H1 (cell line): ENCODE results near the gene DLK1. TPM values are rescaled to one million over a fixed set of nuclear protein-coding genes. Genes with fewer than 3 reads are reported as not detected.
A peak's percentile ranks its signal among the peaks of the same experiment; 100 is the strongest.

Experiments used
- CTCF ChIA-PET: fragments of 300-600 bp; sonication (Branson Sonifier 250); formaldehyde crosslinking; loops from one replicate; lab custom pipeline; 2021; ENCODE audit not compliant: partially characterized antibody; lab: Charles Lee
- POLR2A ChIA-PET: fragments of 300-600 bp; sonication (Branson Sonifier 250); formaldehyde crosslinking; loops from one replicate; lab custom pipeline; 2021; ENCODE audit warnings: inconsistent platforms; ENCODE audit not compliant: partially characterized antibody; lab: Charles Lee
- DNase-seq, 2 experiments: peaks; one replicate each; pipeline versions ENCODE4 v3.0.0 to v3.0.0-alpha.2; 2010 to 2022; ENCODE audit warnings: low spot score in 2 of 2, low read depth in 1 of 2, mixed read lengths in 1 of 2
- FAIRE-seq: peaks from 2 replicates; lab custom pipeline; 2011; peaks lifted over from hg19 to GRCh38; lab: Jason Lieb, UNC
- H2AFZ ChIP-seq: 2 replicates; pipeline ENCODE4 v1.8.1; 2012; ENCODE audit warnings: low read length, inconsistent platforms
- H2AK5ac ChIP-seq: 2 replicates; pipeline ENCODE4 v1.6.1; 2013; ENCODE audit warnings: low read depth, low read length
- H2BK120ac ChIP-seq: replicated peaks from 2 replicates; pipeline ENCODE3; 2013; ENCODE audit warnings: low read depth, low read length, inconsistent platforms
- H2BK12ac ChIP-seq: 2 replicates; pipeline ENCODE4 v1.6.1; 2013; ENCODE audit warnings: low read depth, low read length
- H2BK15ac ChIP-seq: 2 replicates; pipeline ENCODE4 v1.6.1; 2013; ENCODE audit warnings: low read length
- H2BK20ac ChIP-seq: 2 replicates; pipeline ENCODE4 v1.6.1; 2013; ENCODE audit warnings: low read length
- H2BK5ac ChIP-seq: 2 replicates; pipeline ENCODE4 v1.6.1; 2013; ENCODE audit warnings: low read depth, low read length
- H3K14ac ChIP-seq: 2 replicates; pipeline ENCODE4 v1.6.1; 2013; ENCODE audit warnings: inconsistent platforms; ENCODE audit not compliant: insufficient read length
- H3K18ac ChIP-seq: 2 replicates; pipeline ENCODE4 v1.6.1; 2013; ENCODE audit warnings: low read length; ENCODE audit errors: extremely low read depth
- H3K23ac ChIP-seq: 2 replicates; pipeline ENCODE4 v1.6.1; 2013; ENCODE audit warnings: inconsistent platforms; ENCODE audit not compliant: insufficient read length
- H3K23me2 ChIP-seq: 2 replicates; pipeline ENCODE4 v1.6.1; 2013; ENCODE audit warnings: low read depth, low read length
- H3K27ac ChIP-seq: 2 replicates; pipeline ENCODE4 v1.6.1; 2011; ENCODE audit warnings: low read depth, low read length, inconsistent platforms
- H3K27me3 ChIP-seq, 4 experiments: replicated peaks in 1 of 4; 1 replicate in 1 of 4; 2 replicates in 3 of 4; pipeline versions ENCODE4 v1.6.1 to v1.8.1; 2011 to 2013; ENCODE audit warnings: low read length in 3 of 4, mild to moderate bottlenecking in 3 of 4, inconsistent platforms in 2 of 4, mixed read lengths in 2 of 4, moderate library complexity in 1 of 4; ENCODE audit not compliant: control insufficient read depth in 3 of 4, insufficient read depth in 3 of 4; ENCODE audit errors: extremely low read depth in 1 of 4
- H3K36me3 ChIP-seq, 4 experiments: 2 replicates each; pipeline versions ENCODE4 v1.6.1 to v1.8.1; 2011 to 2013; ENCODE audit warnings: mild to moderate bottlenecking in 4 of 4, low read length in 3 of 4, moderate library complexity in 2 of 4, control low read depth in 1 of 4, inconsistent platforms in 1 of 4; ENCODE audit not compliant: insufficient read depth in 4 of 4, control insufficient read depth in 2 of 4
- H3K4ac ChIP-seq: replicated peaks from 2 replicates; pipeline ENCODE3; 2013; ENCODE audit warnings: low read length, low read depth, mixed read lengths, inconsistent platforms; ENCODE audit not compliant: insufficient read length
- H3K4me1 ChIP-seq, 4 experiments: replicated peaks in 1 of 4; 1 replicate in 1 of 4; 2 replicates in 3 of 4; pipeline versions ENCODE4 v1.6.1 to v1.8.1; 2011 to 2013; ENCODE audit warnings: low read length in 3 of 4, inconsistent platforms in 2 of 4, mixed read lengths in 1 of 4; ENCODE audit not compliant: insufficient read depth in 4 of 4, control insufficient read depth in 3 of 4
- H3K4me2 ChIP-seq, 2 experiments: 2 replicates each; pipeline versions ENCODE4 v1.6.1 to v1.8.1; 2011 to 2013; ENCODE audit warnings: low read depth in 2 of 2, low read length in 2 of 2, control low read depth in 1 of 2, inconsistent platforms in 1 of 2, mild to moderate bottlenecking in 1 of 2; ENCODE audit not compliant: insufficient read depth in 1 of 2
- H3K4me3 ChIP-seq, 4 experiments: fragments of 200-600, 300-600 bp in 1 of 4; sonication (generic), shearing (Covaris generic), sonication (Bioruptor Twin) in 1 of 4; 2 replicates each; pipeline versions ENCODE4 v1.5.1 to v1.8.1; 2011 to 2016; ENCODE audit warnings: low read length in 4 of 4, low read depth in 3 of 4, control low read depth in 2 of 4, inconsistent platforms in 2 of 4, mild to moderate bottlenecking in 2 of 4, mixed read lengths in 1 of 4, moderate library complexity in 1 of 4; ENCODE audit not compliant: insufficient read depth in 2 of 4; ENCODE audit errors: extremely low read depth in 1 of 4
- H3K56ac ChIP-seq: replicated peaks from 2 replicates; pipeline ENCODE3; 2013; ENCODE audit warnings: low read depth, mild to moderate bottlenecking, mixed read lengths, low read length, inconsistent platforms; ENCODE audit not compliant: insufficient read length
- H3K79me1 ChIP-seq: 2 replicates; pipeline ENCODE4 v1.6.1; 2013; ENCODE audit warnings: low read depth, low read length, control low read depth
- H3K79me2 ChIP-seq, 2 experiments: 2 replicates each; pipeline versions ENCODE4 v1.6.1 to v1.8.1; 2012 to 2013; ENCODE audit warnings: low read length in 2 of 2, mild to moderate bottlenecking in 2 of 2, inconsistent platforms in 1 of 2; ENCODE audit not compliant: insufficient read depth in 2 of 2, control insufficient read depth in 1 of 2
- H3K9ac ChIP-seq, 4 experiments: replicated peaks in 1 of 4; 1 replicate in 1 of 4; 2 replicates in 3 of 4; pipeline versions ENCODE4 v1.6.1 to v1.8.1; 2011 to 2013; ENCODE audit warnings: low read depth in 3 of 4, low read length in 3 of 4, control low read depth in 2 of 4, mild to moderate bottlenecking in 2 of 4, moderate library complexity in 2 of 4, inconsistent platforms in 1 of 4; ENCODE audit errors: extremely low read depth in 1 of 4
- H3K9me3 ChIP-seq, 2 experiments: 2 replicates each; pipeline versions ENCODE4 v1.6.1 to v1.8.1; 2012 to 2013; ENCODE audit warnings: mild to moderate bottlenecking in 2 of 2, moderate library complexity in 2 of 2, control low read depth in 1 of 2, inconsistent platforms in 1 of 2, low read depth in 1 of 2, low read length in 1 of 2, mixed read lengths in 1 of 2; ENCODE audit not compliant: insufficient read depth in 2 of 2
- H4K20me1 ChIP-seq, 2 experiments: replicated peaks in 1 of 2; 2 replicates each; pipeline versions ENCODE3 to v1.8.1; 2011 to 2013; ENCODE audit warnings: inconsistent platforms in 2 of 2, low read length in 2 of 2, mild to moderate bottlenecking in 1 of 2; ENCODE audit not compliant: insufficient read depth in 2 of 2, control insufficient read depth in 1 of 2
- H4K5ac ChIP-seq: 2 replicates; pipeline ENCODE4 v1.6.1; 2013; ENCODE audit warnings: low read length, low read depth, mixed read lengths, inconsistent platforms; ENCODE audit not compliant: insufficient read length
- H4K8ac ChIP-seq: 2 replicates; pipeline ENCODE4 v1.8.0; 2013; ENCODE audit warnings: mild to moderate bottlenecking, moderate library complexity, low read length, inconsistent platforms; ENCODE audit not compliant: insufficient read depth; ENCODE audit errors: extremely low read depth
- H4K91ac ChIP-seq: replicated peaks from 2 replicates; pipeline ENCODE3; 2013; ENCODE audit warnings: low read length, mixed read lengths, inconsistent platforms; ENCODE audit not compliant: insufficient read length
- RAD21 ChIP-seq, 2 experiments: IDR thresholded peaks in 1 of 2; conservative IDR thresholded peaks in 1 of 2; 2 replicates each; pipeline ENCODE4 v1.6.1; 2011; ENCODE audit warnings: low read depth in 2 of 2, low read length in 2 of 2, improper control_type of control experiment in 1 of 2, inconsistent platforms in 1 of 2, mild to moderate bottlenecking in 1 of 2, moderate library complexity in 1 of 2
- RBBP5 ChIP-seq: IDR thresholded peaks from 2 replicates; pipeline ENCODE4 v1.7.1; 2012; ENCODE audit warnings: low read depth, mild to moderate bottlenecking, inconsistent platforms, low read length, moderate library complexity, borderline replicate concordance
- RXRA ChIP-seq: IDR thresholded peaks from 2 replicates; pipeline ENCODE4 v1.6.1; 2011; ENCODE audit warnings: low read depth, mild to moderate bottlenecking, low read length, moderate library complexity; ENCODE audit not compliant: insufficient read depth
- WGBS, 2 experiments: shearing (Covaris generic) in 1 of 2; methylation state at CpG; one replicate each; pipeline versions ENCODE4 v1.1.6 to v1.1.7; 2013 to 2015; ENCODE audit warnings: low lambda C conversion rate in 2 of 2, mixed read lengths in 2 of 2, inconsistent platforms in 1 of 2, low coverage in 1 of 2, missing lambda C conversion rate in 1 of 2; ENCODE audit not compliant: insufficient replicate concordance in 2 of 2, insufficient coverage in 1 of 2, insufficient read length in 1 of 2; ENCODE audit errors: extremely low coverage in 1 of 2, missing lambda C conversion rate in 1 of 2; 5-methylcytosine and 5-hydroxymethylcytosine counted together
- polyA plus RNA-seq, 7 experiments: library from polyadenylated mRNA; depleted of rRNA in 3 of 7; stranded (reverse) in 5 of 7; unstranded in 2 of 7; fragments of >200 nt in 5 of 7; fragments of 200-250 nt in 2 of 7; gene quantifications; 1 replicate in 5 of 7; 2 replicates in 1 of 7; 4 replicates in 1 of 7; pipeline versions ENCODE4 v1.2.1 to v1.2.3, GENCODE V29; 2011 to 2013; ENCODE audit warnings: missing spikeins in 2 of 7, mixed read lengths in 2 of 7
- total RNA-seq: library from RNA; stranded (reverse); fragmentation: NEBNext Ultra II Directional; extraction: Animal tissue kit (Norgen Biotek cat#: 25700); gene quantifications from 2 replicates; pipeline ENCODE4 v1.2.1, GENCODE V29; 2021

The DLK1 gene
- total and polyA plus RNA-seq, 2 of the 8 experiments (the other 6 are each of a cell fraction or from before 2014, with no cell fraction given): 1.3 to 2.4 TPM

- H4K91ac ChIP-seq: no peak overlapping the region
- H4K20me1 ChIP-seq: no peaks in the 10 kb centered on the region
- no peak overlapping the region for H2BK120ac ChIP-seq
- peaks cover 6 to 7% of the 10 kb centered on the region in 2 experiments; a peak in 2 of 4 replicates for H3K9me3 ChIP-seq
- H3K23ac ChIP-seq: no peak overlapping the region
- H3K79me1 ChIP-seq: no peaks in the 10 kb centered on the region
- no peaks in the 10 kb centered on the region; a peak in 1 of 7 replicates for H3K27me3 ChIP-seq
- no peak overlapping the region for H4K8ac ChIP-seq
- no peak for DNase-seq
- H3K79me2 ChIP-seq: no peaks in the 10 kb centered on the region
- H3K9ac ChIP-seq: no peak overlapping the region
- TF ChIP-seq RBBP5 (no peak), RXRA (no peak), RAD21 (IDR thresholded peaks at IDR 0.05 in 1 of 2, conservative IDR thresholded peaks at IDR 0.05 in 1 of 2; ENCODE audit: low read depth in 2 of 2, low read length in 2 of 2) (peak in 1 of 2 experiments; percentile 3; a peak in 1 of 4 replicates)
- TF ChIP-seq, all 59 proteins: peak for 1
- no peak overlapping the region for H3K4me3 ChIP-seq
- no peak overlapping the region for H3K4me2 ChIP-seq
- no peak overlapping the region for H2BK20ac ChIP-seq
- no peak overlapping the region for H3K14ac ChIP-seq
- CTCF ChIA-PET: interaction anchor here (0.6 to 1.3 kb wide), 3 partner anchors 15 to 80 kb away, joined by 3 read pairs; no protein-coding TSS in a partner anchor
- FAIRE-seq: no peak
- H3K23me2 ChIP-seq: no peaks in the 10 kb centered on the region
- no peak overlapping the region for H3K27ac ChIP-seq
- no peak overlapping the region for H3K4ac ChIP-seq
- no peaks in the 10 kb centered on the region for H3K4me1 ChIP-seq
- H3K36me3 ChIP-seq: no peaks in the 10 kb centered on the region
- POLR2A ChIA-PET: no interaction called here
- WGBS, 2 experiments: 95% methylated on average over 14 of the region's 16 CpGs; no CpG with 5 or more reads in 1 of the 2 experiments
- H3K56ac ChIP-seq: no peak overlapping the region
- H2AFZ ChIP-seq: no peak overlapping the region
- H3K18ac ChIP-seq: no peak overlapping the region
- no peak overlapping the region for H2BK15ac ChIP-seq
- no peak overlapping the region for H2AK5ac ChIP-seq
- no peak overlapping the region for H4K5ac ChIP-seq
- H2BK12ac ChIP-seq: no peak overlapping the region
- no peak overlapping the region for H2BK5ac ChIP-seq
Observed at GRCh38 chr14:100773331-100774163, 46.9 kb downstream of the DLK1 start.
